A673 (cell line): Measurements from ENCODE around the gene TMEM270.

ENCODE experiments used
- CTCF ChIP-seq: fragments of 300-800, 200-600 bp; sonication (generic); conservative IDR thresholded peaks from 2 replicates; pipeline ENCODE4 v1.5.1; 2017; ENCODE audit warnings: low read depth, mild to moderate bottlenecking, antibody characterized with exemption, low read length, moderate library complexity, mixed read lengths
- EZH2 ChIP-seq: fragments of 200-600 bp; sonication (generic); IDR thresholded peaks from 2 replicates; pipeline ENCODE4 v1.6.1; 2017; ENCODE audit warnings: borderline replicate concordance, low read depth, mild to moderate bottlenecking, mixed read lengths, antibody characterized with exemption, low read length; ENCODE audit not compliant: poor library complexity, severe bottlenecking

GRCh38 chr7:73869011-73869798, 8.2 kb downstream of the TMEM270 start:
- no peak for TF ChIP-seq CTCF
- TF ChIP-seq EZH2, result no peak
